Measurements from ENCODE around the gene OR10J4. TPM values are rescaled to one million over a fixed set of nuclear protein-coding genes. Genes with fewer than 3 reads are reported as not detected.

Gene OR10J4
- total RNA-seq, 1 donor from 2014 or later: not detected

DNA sequence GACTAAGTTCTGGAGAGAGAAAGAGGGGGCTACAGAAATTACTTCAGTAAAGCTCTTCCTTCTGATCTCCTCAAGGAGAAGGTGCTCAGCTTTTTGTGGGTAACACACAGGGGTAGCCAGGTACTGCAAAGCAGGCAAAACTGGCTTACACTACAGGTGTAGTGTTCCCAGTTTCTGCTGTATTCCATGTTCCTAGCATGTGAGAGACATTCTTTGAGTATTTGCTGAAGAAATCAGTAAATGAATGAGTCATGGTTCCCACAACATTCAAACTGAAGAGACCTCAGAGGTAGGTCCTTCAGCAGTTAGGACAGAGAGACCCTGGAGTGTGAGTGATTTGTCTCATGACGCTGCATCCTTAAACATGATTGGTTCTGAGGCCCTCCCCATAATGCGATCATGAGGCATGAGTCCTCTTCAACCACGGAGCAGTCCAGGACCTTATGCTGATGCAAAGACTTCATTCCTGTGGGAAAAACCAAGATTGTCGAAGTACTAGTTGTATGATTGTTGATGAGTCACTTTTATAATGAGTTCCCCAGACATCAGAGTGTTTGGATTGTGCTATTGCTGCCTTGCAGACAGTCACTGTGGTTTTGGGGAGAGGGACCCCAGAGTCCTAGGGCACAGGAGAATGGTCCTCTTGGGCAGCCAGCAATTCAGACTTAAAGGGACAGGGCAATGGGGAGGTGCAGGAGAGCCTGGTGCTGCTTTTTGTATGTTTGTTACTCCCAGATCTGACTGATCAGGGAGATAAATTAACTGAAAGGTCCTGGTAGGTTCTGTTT lies 2.7 kb upstream of the OR10J4 start:
- no peak for DNase-seq (ENCODE audit: low spot score)
- Mint-ChIP-seq H3K4me3 (ENCODE audit: unreplicated experiment) (no peak overlapping the region), H3K36me3 (ENCODE audit: low read depth) (no peaks in the 10 kb centered on the region), H3K9me3 (ENCODE audit: low read depth) (peaks cover 4% of the 10 kb centered on the region), H3K4me1 (ENCODE audit: low read depth) (peaks cover 14% of the 10 kb centered on the region), H3K27ac (ENCODE audit: unreplicated experiment) (peak overlapping the region; percentile 84), H3K27me3 (ENCODE audit: low read depth) (peaks cover 2% of the 10 kb centered on the region)
- TF ChIP-seq, protein P1, sequence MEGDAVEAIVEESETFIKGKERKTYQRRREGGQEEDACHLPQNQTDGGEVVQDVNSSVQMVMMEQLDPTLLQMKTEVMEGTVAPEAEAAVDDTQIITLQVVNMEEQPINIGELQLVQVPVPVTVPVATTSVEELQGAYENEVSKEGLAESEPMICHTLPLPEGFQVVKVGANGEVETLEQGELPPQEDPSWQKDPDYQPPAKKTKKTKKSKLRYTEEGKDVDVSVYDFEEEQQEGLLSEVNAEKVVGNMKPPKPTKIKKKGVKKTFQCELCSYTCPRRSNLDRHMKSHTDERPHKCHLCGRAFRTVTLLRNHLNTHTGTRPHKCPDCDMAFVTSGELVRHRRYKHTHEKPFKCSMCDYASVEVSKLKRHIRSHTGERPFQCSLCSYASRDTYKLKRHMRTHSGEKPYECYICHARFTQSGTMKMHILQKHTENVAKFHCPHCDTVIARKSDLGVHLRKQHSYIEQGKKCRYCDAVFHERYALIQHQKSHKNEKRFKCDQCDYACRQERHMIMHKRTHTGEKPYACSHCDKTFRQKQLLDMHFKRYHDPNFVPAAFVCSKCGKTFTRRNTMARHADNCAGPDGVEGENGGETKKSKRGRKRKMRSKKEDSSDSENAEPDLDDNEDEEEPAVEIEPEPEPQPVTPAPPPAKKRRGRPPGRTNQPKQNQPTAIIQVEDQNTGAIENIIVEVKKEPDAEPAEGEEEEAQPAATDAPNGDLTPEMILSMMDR (IDR thresholded peaks at IDR 0.05): no peak

DNA sequence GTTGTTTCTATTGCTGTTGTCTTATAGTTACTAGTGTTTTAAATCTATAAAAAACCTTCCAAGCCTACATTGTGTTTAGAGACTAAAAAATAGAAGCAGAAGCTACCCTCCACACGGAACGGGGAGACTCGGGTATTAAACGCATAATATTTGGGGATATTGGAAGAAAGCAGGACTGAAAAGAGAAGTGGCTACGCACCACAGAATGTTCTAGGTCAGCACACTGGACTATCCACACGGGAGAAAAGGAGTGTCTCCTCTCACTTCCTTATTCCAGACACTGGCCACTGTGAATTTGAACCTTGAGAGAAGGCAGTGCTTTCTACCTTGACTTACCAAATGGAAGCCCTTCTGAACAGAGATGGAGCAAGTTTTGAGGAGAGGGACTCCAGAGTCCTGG lies 1.0 kb upstream of the OR10J4 start:
- no peak overlapping the region for H3K4me3 Mint-ChIP-seq (ENCODE audit: unreplicated experiment)
- no peak for DNase-seq (ENCODE audit: low spot score)
- H3K4me1 Mint-ChIP-seq (ENCODE audit: low read depth): peaks cover 14% of the 10 kb centered on the region
- H3K36me3 Mint-ChIP-seq (ENCODE audit: low read depth): no peaks in the 10 kb centered on the region
- peaks cover 4% of the 10 kb centered on the region for H3K9me3 Mint-ChIP-seq (ENCODE audit: low read depth)
- H3K27ac Mint-ChIP-seq (ENCODE audit: unreplicated experiment): no peak overlapping the region
- peaks cover 7% of the 10 kb centered on the region for H3K27me3 Mint-ChIP-seq (ENCODE audit: low read depth)
- TF ChIP-seq, protein P1 (IDR thresholded peaks at IDR 0.05): no peak

DNA sequence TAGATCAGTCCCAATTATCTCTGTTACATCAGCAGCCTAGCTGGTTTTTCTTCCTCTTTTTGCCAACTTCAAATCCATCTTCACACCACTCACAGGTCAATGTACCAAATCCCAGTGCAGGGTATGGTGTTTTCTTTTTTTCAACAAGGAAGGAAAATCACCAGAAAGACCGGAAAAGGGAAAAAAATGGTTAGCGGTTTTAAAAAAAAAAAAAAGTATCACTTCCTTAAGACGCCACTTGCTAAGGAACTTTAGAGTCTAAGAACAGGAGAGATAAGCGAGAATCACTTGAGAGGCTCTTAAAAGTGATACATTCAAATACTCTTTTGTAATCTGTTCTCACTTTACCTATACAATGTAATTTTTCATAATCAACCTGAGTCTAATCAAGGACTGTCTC lies 4.5 kb downstream of the OR10J4 start:
- H3K27ac Mint-ChIP-seq (ENCODE audit: unreplicated experiment): no peak overlapping the region
- no peak overlapping the region for H3K4me3 Mint-ChIP-seq (ENCODE audit: unreplicated experiment)
- DNase-seq (ENCODE audit: low spot score): no peak
- peaks cover 14% of the 10 kb centered on the region for H3K27me3 Mint-ChIP-seq (ENCODE audit: low read depth)
- no peaks in the 10 kb centered on the region for H3K36me3 Mint-ChIP-seq (ENCODE audit: low read depth)
- TF ChIP-seq, protein P1 (IDR thresholded peaks at IDR 0.05): no peak
- H3K4me1 Mint-ChIP-seq (ENCODE audit: low read depth): no peaks in the 10 kb centered on the region
- H3K9me3 Mint-ChIP-seq (ENCODE audit: low read depth): peaks cover 4% of the 10 kb centered on the region

DNA sequence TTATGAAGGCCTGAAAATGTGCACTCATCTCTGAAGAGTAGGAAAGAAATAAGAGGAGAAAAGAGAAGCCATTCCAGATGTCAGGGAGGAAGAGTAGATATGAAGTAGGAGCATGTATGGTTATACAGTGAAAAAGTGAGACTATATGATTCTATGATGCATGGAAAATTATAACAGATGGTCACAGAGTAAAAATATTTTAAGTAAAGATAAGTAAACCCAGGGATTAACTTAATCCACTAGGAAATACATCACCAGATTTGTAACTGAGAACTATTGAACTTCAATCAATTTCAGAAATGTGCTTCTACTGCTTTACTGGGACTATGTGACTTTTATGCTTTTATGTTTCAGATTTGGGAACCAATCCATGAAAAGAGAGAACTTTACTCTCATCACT lies 7.4 kb downstream of the OR10J4 start, which contains the start of gene OR10J1:
OR10J1 (plus strand) TSS at position 301 of the 400 bp plus-strand sequence; CDS start at position 371, 70 bp downstream.
- Mint-ChIP-seq H3K27ac (ENCODE audit: unreplicated experiment) (no peak within 1 kb of the TSS), H3K27me3 (ENCODE audit: low read depth) (peaks cover 14% of the 10 kb centered on the region), H3K36me3 (ENCODE audit: low read depth) (no peaks in the 10 kb centered on the region), H3K9me3 (ENCODE audit: low read depth) (no peaks in the 10 kb centered on the region), H3K4me1 (ENCODE audit: low read depth) (no peaks in the 10 kb centered on the region), H3K4me3 (ENCODE audit: unreplicated experiment) (no peak within 1 kb of the TSS)
- no peak for DNase-seq (ENCODE audit: low spot score)
- TF ChIP-seq, protein P1 (IDR thresholded peaks at IDR 0.05): no peak

DNA sequence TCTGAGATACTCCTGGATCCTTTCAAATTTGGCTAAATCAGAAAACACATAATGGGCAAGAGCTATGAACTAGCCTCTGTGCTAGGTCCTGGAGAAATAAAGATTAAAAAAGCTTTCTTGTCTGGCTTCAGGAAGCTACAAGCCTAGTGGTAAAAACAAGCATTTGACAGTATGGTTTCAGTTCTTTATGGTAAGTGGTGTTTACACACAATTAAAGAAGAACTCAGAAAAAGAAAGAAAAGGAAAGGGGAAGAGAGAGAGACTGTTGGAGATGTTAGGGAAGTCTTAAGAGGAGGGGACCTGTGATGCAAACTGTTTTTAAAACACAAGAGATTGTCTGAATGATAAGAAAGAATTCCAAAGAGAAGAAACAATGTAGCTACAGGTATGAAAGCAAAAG lies 9.4 kb downstream of the OR10J4 start:
- Mint-ChIP-seq H3K4me1 (ENCODE audit: low read depth) (no peaks in the 10 kb centered on the region), H3K36me3 (ENCODE audit: low read depth) (no peaks in the 10 kb centered on the region), H3K9me3 (ENCODE audit: low read depth) (no peaks in the 10 kb centered on the region), H3K27ac (ENCODE audit: unreplicated experiment) (no peak overlapping the region), H3K27me3 (ENCODE audit: low read depth) (peaks cover 5% of the 10 kb centered on the region), H3K4me3 (ENCODE audit: unreplicated experiment) (no peak overlapping the region)
- TF ChIP-seq, protein P1 (IDR thresholded peaks at IDR 0.05): no peak
- no peak for DNase-seq (ENCODE audit: low spot score)
